DND-41 (cell line): Measurements from ENCODE around the gene CDH2.

ENCODE experiments used
- ATAC-seq: fragments of 200-7000 bp; cut with Tn5 transposase; 3 replicates; pipeline ENCODE4 v1.9.1; 2021; ENCODE audit warnings: low read depth; ENCODE audit not compliant: insufficient read depth
- DNase-seq: peaks from one replicate; pipeline ENCODE4 v3.0.0-alpha.2; 2020
- H2AFZ ChIP-seq: 2 replicates; pipeline ENCODE4 v1.6.0; 2012; ENCODE audit warnings: low read depth, low read length
- H3K27ac ChIP-seq: 2 replicates; pipeline ENCODE4 v1.5.1; 2012; ENCODE audit warnings: low read length, inconsistent platforms
- H3K27me3 ChIP-seq: fragments of 200-600 bp; sonication (generic); 2 replicates; pipeline ENCODE4 v1.6.0; 2012; ENCODE audit warnings: low read length, mild to moderate bottlenecking, inconsistent platforms; ENCODE audit not compliant: insufficient read depth, poor library complexity
- H3K36me3 ChIP-seq: 2 replicates; pipeline ENCODE4 v1.5.1; 2012; ENCODE audit warnings: low read length, inconsistent platforms; ENCODE audit not compliant: insufficient read depth
- H3K4me1 ChIP-seq: 2 replicates; pipeline ENCODE4 v1.5.1; 2012; ENCODE audit warnings: mild to moderate bottlenecking, low read length; ENCODE audit not compliant: insufficient read depth
- H3K4me2 ChIP-seq: 2 replicates; pipeline ENCODE4 v1.6.0; 2012; ENCODE audit warnings: mild to moderate bottlenecking, moderate library complexity, low read length, inconsistent platforms; ENCODE audit not compliant: insufficient read depth
- H3K4me3 ChIP-seq, 2 experiments: fragments of 200-600 bp in 1 of 2; shearing (Covaris generic) in 1 of 2; 2 replicates each; pipeline ENCODE4 v1.5.1; 2012 to 2016; ENCODE audit warnings: inconsistent platforms in 2 of 2, low read length in 2 of 2, mild to moderate bottlenecking in 2 of 2, low read depth in 1 of 2, moderate library complexity in 1 of 2
- H3K79me2 ChIP-seq: 2 replicates; pipeline ENCODE4 v1.6.0; 2012; ENCODE audit warnings: low read length, inconsistent platforms; ENCODE audit not compliant: insufficient read depth
- H3K9ac ChIP-seq: 2 replicates; pipeline ENCODE4 v1.6.0; 2012; ENCODE audit warnings: low read depth, mild to moderate bottlenecking, inconsistent platforms, low read length, moderate library complexity
- H3K9me3 ChIP-seq: 2 replicates; pipeline ENCODE4 v1.5.1; 2012; ENCODE audit warnings: low read length, moderate library complexity, mild to moderate bottlenecking, inconsistent platforms; ENCODE audit not compliant: insufficient read depth, severe bottlenecking
- H4K20me1 ChIP-seq: 2 replicates; pipeline ENCODE4 v1.6.0; 2012; ENCODE audit warnings: low read length; ENCODE audit not compliant: insufficient read depth
- CTCF ChIP-seq: IDR thresholded peaks from 2 replicates; pipeline ENCODE4 v1.5.1; 2012; ENCODE audit warnings: borderline replicate concordance, low read length, moderate library complexity, mild to moderate bottlenecking; ENCODE audit not compliant: poor library complexity, severe bottlenecking; ENCODE audit errors: extremely low read depth
- EZH2 ChIP-seq: IDR thresholded peaks from 3 replicates; pipeline ENCODE4 v1.6.1; 2012; ENCODE audit warnings: borderline replicate concordance, low read depth, mild to moderate bottlenecking, moderate library complexity, low read length, inconsistent platforms; ENCODE audit not compliant: severe bottlenecking

The CDH2 gene

GRCh38 chr18:27995770-27996502 is 181.0 kb downstream of the CDH2 start:
- DNase-seq (no peak), ATAC-seq (no peak)
- TF ChIP-seq EZH2 (no peak), CTCF (no peak)
- no peak overlapping the region for H2AFZ ChIP-seq
- no peaks in the 10 kb centered on the region for H3K9me3 ChIP-seq
- H3K4me2 ChIP-seq, result no peak overlapping the region
- H3K27ac ChIP-seq, result no peak overlapping the region
- H3K4me1 ChIP-seq, result no peaks in the 10 kb centered on the region
- H3K4me3 ChIP-seq, result no peak overlapping the region
- no peaks in the 10 kb centered on the region for H3K27me3 ChIP-seq
- H3K36me3 ChIP-seq, result peaks cover 44% of the 10 kb centered on the region
- H3K9ac ChIP-seq, result no peak overlapping the region
- H3K79me2 ChIP-seq, result no peaks in the 10 kb centered on the region
- no peaks in the 10 kb centered on the region for H4K20me1 ChIP-seq

- Histone ChIP-seq H4K20me1 (no peaks in the 10 kb centered on the region), H3K4me2 (no peak overlapping the region), H3K4me1 (no peaks in the 10 kb centered on the region), H3K27ac (no peak overlapping the region), H2AFZ (no peak overlapping the region), H3K79me2 (no peaks in the 10 kb centered on the region), H3K9ac (no peak overlapping the region), H3K4me3 (no peak overlapping the region), H3K36me3 (peaks cover 36% of the 10 kb centered on the region), H3K9me3 (no peaks in the 10 kb centered on the region), H3K27me3 (no peaks in the 10 kb centered on the region)
- DNase-seq (no peak), ATAC-seq (no peak)
- TF ChIP-seq CTCF, result no peak
- no peak for TF ChIP-seq EZH2
Observed at GRCh38 chr18:27994571-27994970, 182.4 kb downstream of the CDH2 start.

- TF ChIP-seq CTCF (no peak), EZH2 (no peak)
- H3K27me3 ChIP-seq, result no peaks in the 10 kb centered on the region
- H3K36me3 ChIP-seq, result peaks cover 32% of the 10 kb centered on the region
- H3K9me3 ChIP-seq, result no peaks in the 10 kb centered on the region
- H3K79me2 ChIP-seq, result no peaks in the 10 kb centered on the region
- H4K20me1 ChIP-seq, result no peaks in the 10 kb centered on the region
- no peak overlapping the region for H2AFZ ChIP-seq
- no peak overlapping the region for H3K9ac ChIP-seq
- no peaks in the 10 kb centered on the region for H3K4me1 ChIP-seq
- H3K4me3 ChIP-seq, result no peak overlapping the region
- ATAC-seq, result no peak
- no peak overlapping the region for H3K4me2 ChIP-seq
- H3K27ac ChIP-seq, result no peak overlapping the region
- DNase-seq, result no peak
Observed at GRCh38 chr18:27991391-27991790, 185.5 kb downstream of the CDH2 start.

- Histone ChIP-seq H3K4me1 (no peaks in the 10 kb centered on the region), H3K4me3 (no peak overlapping the region), H3K4me2 (no peak overlapping the region), H4K20me1 (no peaks in the 10 kb centered on the region), H3K9ac (no peak overlapping the region), H3K27ac (no peak overlapping the region), H3K79me2 (no peaks in the 10 kb centered on the region), H2AFZ (no peak overlapping the region), H3K36me3 (peaks cover 31% of the 10 kb centered on the region), H3K9me3 (no peaks in the 10 kb centered on the region), H3K27me3 (no peaks in the 10 kb centered on the region)
- DNase-seq (no peak), ATAC-seq (no peak)
- TF ChIP-seq EZH2 (no peak), CTCF (no peak)
Observed at GRCh38 chr18:27985832-27986231, 191.1 kb downstream of the CDH2 start.
